HS-5 (cell line): ENCODE data around the gene PRDM15.

Experiments
- DNase-seq: peaks from one replicate; pipeline ENCODE4 v3.0.0-alpha.2; 2012; ENCODE audit warnings: low read depth

Gene PRDM15

GRCh38 chr21:41906770-41907169 lies 27.6 kb upstream of the PRDM15 start:
- DNase-seq: no peak

- DNase-seq: no peak
These were observed 24.6 kb upstream of the PRDM15 start for GRCh38 chr21:41903559-41904351.

GRCh38 chr21:41902946-41903345 lies 23.8 kb upstream of the PRDM15 start:
- DNase-seq: no peak

- no peak for DNase-seq
These were observed 22.6 kb upstream of the PRDM15 start for GRCh38 chr21:41901782-41902181.

- no peak for DNase-seq
These were observed 22.0 kb upstream of the PRDM15 start for GRCh38 chr21:41901099-41901498.

- DNase-seq: no peak
These were observed 21.3 kb upstream of the PRDM15 start for GRCh38 chr21:41900401-41900800.

GRCh38 chr21:41899426-41900202 lies 20.5 kb upstream of the PRDM15 start:
- no peak for DNase-seq

GRCh38 chr21:41898998-41899397 lies 19.9 kb upstream of the PRDM15 start:
- DNase-seq: no peak

GRCh38 chr21:41897700-41898099 lies 18.6 kb upstream of the PRDM15 start:
- DNase-seq: no peak

- DNase-seq: no peak
These were observed 18.0 kb upstream of the PRDM15 start for GRCh38 chr21:41897047-41897669.

GRCh38 chr21:41895643-41896493 lies 16.7 kb upstream of the PRDM15 start:
- no peak for DNase-seq

- DNase-seq: peak; percentile 33
These were observed 15.9 kb upstream of the PRDM15 start for GRCh38 chr21:41894922-41895557.

GRCh38 chr21:41894511-41894910 lies 15.4 kb upstream of the PRDM15 start:
- no peak for DNase-seq

- DNase-seq: no peak
These were observed 13.6 kb upstream of the PRDM15 start for GRCh38 chr21:41892726-41893125.

- no peak for DNase-seq
These were observed 12.0 kb upstream of the PRDM15 start for GRCh38 chr21:41891132-41891531.

- DNase-seq: no peak
These were observed 11.2 kb upstream of the PRDM15 start for GRCh38 chr21:41890355-41890754.

- no peak for DNase-seq
These were observed 9.7 kb upstream of the PRDM15 start for GRCh38 chr21:41888749-41889376.

- no peak for DNase-seq
These were observed 8.5 kb upstream of the PRDM15 start for GRCh38 chr21:41887667-41888066.

- DNase-seq: no peak
These were observed 7.2 kb upstream of the PRDM15 start for GRCh38 chr21:41886328-41886727.

- DNase-seq: no peak
These were observed 6.3 kb upstream of the PRDM15 start for GRCh38 chr21:41885341-41886024.
